Spleen (tissue), 7 donors: ENCODE measurements around the gene SYTL4.

Experiments
- POLR2AphosphoS5 ChIP-seq, 3 donors: sonication (generic); formaldehyde crosslinking; IDR thresholded peaks; one replicate each; pipeline ENCODE4 v1.5.1; 2017; ENCODE audit warnings: antibody characterized with exemption in 3 of 3
- TF ChIP-seq, protein P1 (sequence below), 11 experiments: fragments of 200-600 bp in 7 of 11; fragments of 450-650 bp in 4 of 11; sonication (generic) in 4 of 11; IDR thresholded peaks in 8 of 11; conservative IDR thresholded peaks in 3 of 11; 1 replicate in 7 of 11; 2 replicates in 4 of 11; pipeline versions ENCODE4 v1.4.0 to v1.8.0; 2016 to 2021; ENCODE audit warnings: antibody characterized with exemption in 11 of 11, inconsistent platforms in 4 of 11, mild to moderate bottlenecking in 1 of 11
- donor health status: DM: no; HTN: no; CAD: no; lungs with moderate emphysema.
- donor health status: DM: no; HTN: no; CAD: no.
- donor health status: DM: no; HTN: no; CAD: no.

- TF ChIP-seq, protein P1, sequence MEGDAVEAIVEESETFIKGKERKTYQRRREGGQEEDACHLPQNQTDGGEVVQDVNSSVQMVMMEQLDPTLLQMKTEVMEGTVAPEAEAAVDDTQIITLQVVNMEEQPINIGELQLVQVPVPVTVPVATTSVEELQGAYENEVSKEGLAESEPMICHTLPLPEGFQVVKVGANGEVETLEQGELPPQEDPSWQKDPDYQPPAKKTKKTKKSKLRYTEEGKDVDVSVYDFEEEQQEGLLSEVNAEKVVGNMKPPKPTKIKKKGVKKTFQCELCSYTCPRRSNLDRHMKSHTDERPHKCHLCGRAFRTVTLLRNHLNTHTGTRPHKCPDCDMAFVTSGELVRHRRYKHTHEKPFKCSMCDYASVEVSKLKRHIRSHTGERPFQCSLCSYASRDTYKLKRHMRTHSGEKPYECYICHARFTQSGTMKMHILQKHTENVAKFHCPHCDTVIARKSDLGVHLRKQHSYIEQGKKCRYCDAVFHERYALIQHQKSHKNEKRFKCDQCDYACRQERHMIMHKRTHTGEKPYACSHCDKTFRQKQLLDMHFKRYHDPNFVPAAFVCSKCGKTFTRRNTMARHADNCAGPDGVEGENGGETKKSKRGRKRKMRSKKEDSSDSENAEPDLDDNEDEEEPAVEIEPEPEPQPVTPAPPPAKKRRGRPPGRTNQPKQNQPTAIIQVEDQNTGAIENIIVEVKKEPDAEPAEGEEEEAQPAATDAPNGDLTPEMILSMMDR (IDR thresholded peaks at IDR 0.05 in 8 of 11, conservative IDR thresholded peaks at IDR 0.05 in 3 of 11): peak in 9 of 11 experiments; percentile 15 to 49 (median 42)
- TF ChIP-seq POLR2AphosphoS5 (IDR thresholded peaks at IDR 0.05): peak; percentile 28 to 59 (median 38)
These were observed 95.5 kb downstream of the SYTL4 start, which contains the start of gene TSPAN6 for GRCh38 chrX:100636321-100636991.
